Gastrocnemius medialis (tissue), 4 donors: ENCODE data around the gene FAM168A. TPM values are rescaled to one million over a fixed set of nuclear protein-coding genes. Genes with fewer than 3 reads are reported as not detected.

Source experiments
- ATAC-seq, 2 donors: fragments of 150-250 bp; one replicate each; pipeline ENCODE4 v1.9.1; 2016
- DNase-seq, 2 donors: peaks; one replicate each; pipeline ENCODE4 v3.0.0-alpha.2; 2019
- H3K27ac ChIP-seq, 4 donors: fragments of 200-600 bp; sonication (generic); 1 replicate in 1 of 4; 2 replicates in 3 of 4; pipeline ENCODE4 v1.5.1; 2016 to 2018; ENCODE audit warnings: mild to moderate bottlenecking in 2 of 4, moderate library complexity in 1 of 4
- H3K27me3 ChIP-seq, 3 donors: fragments of 200-600 bp; sonication (generic) in 2 of 3; 1 replicate in 1 of 3; 2 replicates in 2 of 3; pipeline versions ENCODE4 v1.5.1 to v1.6.0; 2016 to 2019; ENCODE audit warnings: mild to moderate bottlenecking in 1 of 3, moderate library complexity in 1 of 3
- H3K36me3 ChIP-seq, 2 donors: fragments of 200-600 bp; sonication (generic) in 1 of 2; one replicate each; pipeline ENCODE4 v1.5.1; 2017 to 2018
- H3K4me1 ChIP-seq, 2 donors: fragments of 200-600 bp; sonication (generic) in 1 of 2; one replicate each; pipeline ENCODE4 v1.5.1; 2016 to 2017; ENCODE audit warnings: mild to moderate bottlenecking in 2 of 2
- H3K4me3 ChIP-seq, 4 donors: fragments of 200-600 bp; sonication (generic) in 3 of 4; 1 replicate in 1 of 4; 2 replicates in 3 of 4; pipeline ENCODE4 v1.5.1; 2016 to 2019; ENCODE audit warnings: mild to moderate bottlenecking in 2 of 4
- H3K9me3 ChIP-seq, 3 donors: fragments of 200-600 bp; sonication (generic) in 2 of 3; 1 replicate in 1 of 3; 2 replicates in 2 of 3; pipeline ENCODE4 v1.5.1; 2016 to 2019
- CTCF ChIP-seq, 5 experiments: fragments of 450-650 bp in 3 of 5; fragments of 200-600 bp in 2 of 5; sonication (generic) in 2 of 5; IDR thresholded peaks in 4 of 5; conservative IDR thresholded peaks in 1 of 5; 1 replicate in 4 of 5; 2 replicates in 1 of 5; pipeline ENCODE4 v1.5.1; 2016 to 2019; ENCODE audit warnings: antibody characterized with exemption in 5 of 5, mild to moderate bottlenecking in 3 of 5, moderate library complexity in 3 of 5
- POLR2A ChIP-seq, 2 donors: fragments of 450-650 bp; IDR thresholded peaks; one replicate each; pipeline ENCODE4 v1.6.1; 2017; ENCODE audit warnings: antibody characterized with exemption in 2 of 2, mild to moderate bottlenecking in 2 of 2, moderate library complexity in 2 of 2
- in situ Hi-C, 4 donors: fragments of 200-750 bp; cut with MboI; loops; one replicate each; pipeline versions ENCODE4 v1.15.0 to v1.8.0; 2017; ENCODE audit warnings: low sequenced_read_pairs in 4 of 4
- intact Hi-C: fragments of 100-400 bp; cut with DNase I; formaldehyde crosslinking; loops from one replicate; pipeline ENCODE4 v1.15.1; 2023; ENCODE audit warnings: low total_unique reads
- total RNA-seq, 4 donors: library from RNA; depleted of rRNA; stranded (reverse); fragments of >200 nt; gene quantifications; one replicate each; pipeline versions ENCODE4 v1.1.0 to v1.2.3, GENCODE V29; 2016

FAM168A gene
- total RNA-seq, 4 donors from 2014 or later: 15.9 to 29.3 (median 21.4) TPM

GRCh38 chr11:73636249-73636648 is 38.3 kb upstream of the FAM168A start:
- intact Hi-C loops: no loop called here
- Histone ChIP-seq H3K36me3 (no peaks in the 10 kb centered on the region), H3K4me3 (no peak overlapping the region), H3K27ac (no peak overlapping the region), H3K27me3 (no peaks in the 10 kb centered on the region), H3K9me3 (no peaks in the 10 kb centered on the region), H3K4me1 (no peaks in the 10 kb centered on the region)
- in situ Hi-C loops: no loop called here
- DNase-seq: no peak
- TF ChIP-seq POLR2A (IDR thresholded peaks at IDR 0.05): no peak
- TF ChIP-seq CTCF (IDR thresholded peaks at IDR 0.05 in 4 of 5, conservative IDR thresholded peaks at IDR 0.05 in 1 of 5): no peak
- no peak for ATAC-seq

GRCh38 chr11:73635721-73636120 is 37.8 kb upstream of the FAM168A start:
- no peaks in the 10 kb centered on the region for H3K36me3 ChIP-seq
- no peak for DNase-seq
- no peak overlapping the region for H3K27ac ChIP-seq
- intact Hi-C loops: no loop called here
- H3K27me3 ChIP-seq: no peaks in the 10 kb centered on the region
- H3K9me3 ChIP-seq: no peaks in the 10 kb centered on the region
- in situ Hi-C loops: no loop called here
- no peaks in the 10 kb centered on the region for H3K4me1 ChIP-seq
- no peak for ATAC-seq
- no peak for TF ChIP-seq CTCF (IDR thresholded peaks at IDR 0.05 in 4 of 5, conservative IDR thresholded peaks at IDR 0.05 in 1 of 5)
- no peak for TF ChIP-seq POLR2A (IDR thresholded peaks at IDR 0.05)
- H3K4me3 ChIP-seq: no peak overlapping the region

- intact Hi-C loops: no loop called here
- no peaks in the 10 kb centered on the region for H3K36me3 ChIP-seq
- no peaks in the 10 kb centered on the region for H3K9me3 ChIP-seq
- H3K4me3 ChIP-seq: no peak overlapping the region
- no peak overlapping the region for H3K27ac ChIP-seq
- H3K27me3 ChIP-seq: no peaks in the 10 kb centered on the region
- TF ChIP-seq CTCF (IDR thresholded peaks at IDR 0.05 in 4 of 5, conservative IDR thresholded peaks at IDR 0.05 in 1 of 5): no peak
- no peak for TF ChIP-seq POLR2A (IDR thresholded peaks at IDR 0.05)
- in situ Hi-C loops: no loop called here
- DNase-seq (no peak), ATAC-seq (no peak)
- H3K4me1 ChIP-seq: no peaks in the 10 kb centered on the region
Observed at GRCh38 chr11:73633999-73634398, 36.1 kb upstream of the FAM168A start.

- in situ Hi-C loops (no loop called here), intact Hi-C loops (no loop called here)
- Histone ChIP-seq H3K36me3 (no peaks in the 10 kb centered on the region), H3K4me1 (no peaks in the 10 kb centered on the region), H3K27ac (no peak overlapping the region), H3K9me3 (no peaks in the 10 kb centered on the region), H3K27me3 (no peaks in the 10 kb centered on the region), H3K4me3 (no peak overlapping the region)
- TF ChIP-seq CTCF (IDR thresholded peaks at IDR 0.05 in 4 of 5, conservative IDR thresholded peaks at IDR 0.05 in 1 of 5): no peak
- TF ChIP-seq POLR2A (IDR thresholded peaks at IDR 0.05): no peak
- no peak for DNase-seq
- ATAC-seq: no peak
Observed at GRCh38 chr11:73632996-73633395, 35.1 kb upstream of the FAM168A start.

GRCh38 chr11:73629907-73630306 is 32.0 kb upstream of the FAM168A start:
- H3K4me1 ChIP-seq: peaks cover 10 to 11% of the 10 kb centered on the region in 2 donors
- H3K36me3 ChIP-seq: no peaks in the 10 kb centered on the region
- ATAC-seq (no peak), DNase-seq (no peak)
- intact Hi-C loops (no loop called here), in situ Hi-C loops (no loop called here)
- TF ChIP-seq POLR2A (IDR thresholded peaks at IDR 0.05) (no peak), CTCF (IDR thresholded peaks at IDR 0.05 in 4 of 5, conservative IDR thresholded peaks at IDR 0.05 in 1 of 5) (no peak)
- no peaks in the 10 kb centered on the region for H3K27me3 ChIP-seq
- no peaks in the 10 kb centered on the region for H3K9me3 ChIP-seq
- H3K27ac ChIP-seq: no peak overlapping the region
- no peak overlapping the region for H3K4me3 ChIP-seq
